GM19351 (cell line): ENCODE results near the gene ITPA.
"Not testable (repeated sequence)": the region's sequence is repeated elsewhere in the genome, so short reads cannot be mapped to it uniquely, and the experiment has no call there.

Source experiments
- ATAC-seq: cut with Tn5 transposase; IDR thresholded peaks from one replicate; pipeline ENCODE4 v1.9.1; 2021; ENCODE audit warnings: mild to moderate bottlenecking, moderate library complexity; ENCODE audit not compliant: unreplicated experiment

ITPA gene

GRCh38 chr20:3199206-3199605, 10.1 kb upstream of the ITPA start:
- no peak for ATAC-seq

- no peak for ATAC-seq
Measured at GRCh38 chr20:3199976-3200755, 9.1 kb upstream of the ITPA start.

- no peak for ATAC-seq
Measured at GRCh38 chr20:3202965-3203314, 6.4 kb upstream of the ITPA start.

GRCh38 chr20:3203315-3204123, 5.8 kb upstream of the ITPA start:
- peak; percentile 24 for ATAC-seq

- ATAC-seq: peak; percentile 80
Measured at GRCh38 chr20:3204124-3204794, 5.0 kb upstream of the ITPA start, which contains the start of gene DDRGK1. Gene DDRGK1, minus strand, starts transcription at chr20:3204682. Its CDS starts 55 bp downstream, at chr20:3204627.

- peak; percentile 2 for ATAC-seq
Measured at GRCh38 chr20:3208786-3209256, 477 bp upstream of the ITPA start.

GRCh38 chr20:3209946-3210317, 634 bp downstream of the ITPA start:
- no peak for ATAC-seq

GRCh38 chr20:3210346-3210745, 1.0 kb downstream of the ITPA start:
- ATAC-seq: no peak

- ATAC-seq: no peak
Measured at GRCh38 chr20:3213226-3213625, 3.9 kb downstream of the ITPA start.

GRCh38 chr20:3215359-3215917, 6.1 kb downstream of the ITPA start:
- not testable (repeated sequence) for ATAC-seq

- no peak for ATAC-seq
Measured at GRCh38 chr20:3218307-3218988, 9.2 kb downstream of the ITPA start.

- ATAC-seq: no peak
Measured at GRCh38 chr20:3221398-3222226, 12.3 kb downstream of the ITPA start.

GRCh38 chr20:3222635-3223600, 13.6 kb downstream of the ITPA start:
- peak; percentile 78 for ATAC-seq

GRCh38 chr20:3223651-3223993, 14.3 kb downstream of the ITPA start:
- no peak for ATAC-seq

- ATAC-seq: no peak
Measured at GRCh38 chr20:3223994-3224680, 14.8 kb downstream of the ITPA start.

- ATAC-seq: no peak
Measured at GRCh38 chr20:3224681-3225421, 15.6 kb downstream of the ITPA start.

- ATAC-seq: no peak
Measured at GRCh38 chr20:3226093-3226492, 16.8 kb downstream of the ITPA start.
